ENCODE data around the gene ATP11B.

DNA sequence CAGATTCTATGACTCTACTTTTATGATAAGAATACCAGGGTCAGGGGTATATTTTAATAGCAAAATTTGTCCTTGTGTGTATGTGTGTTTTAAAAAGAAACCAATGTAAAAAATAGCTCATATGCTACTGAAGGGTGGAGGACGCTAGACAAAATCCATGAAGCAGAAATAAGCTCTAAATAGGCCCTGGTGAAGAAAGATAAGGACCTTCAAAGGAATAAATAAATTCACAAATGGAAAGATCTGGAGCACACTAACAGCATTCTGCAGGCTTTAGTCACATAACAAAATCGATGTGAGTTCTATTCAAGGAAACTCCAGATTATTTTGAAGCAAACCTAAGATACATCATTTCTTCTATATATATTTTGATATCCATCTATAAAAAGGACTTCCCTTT is 27.2 kb upstream of the ATP11B start:
- TF ChIP-seq CTCF (conservative IDR thresholded peaks at IDR 0.05; ENCODE audit: low read length) (no peak), EZH2phosphoT487 (IDR thresholded peaks at IDR 0.05; ENCODE audit: borderline replicate concordance, low read depth, low read length) (no peak)

Measured in OCI-LY7 (cell line).